T-helper 1 cell treated with Interleukin-12 subunit alpha and Interleukin-12 subunit beta and Interleukin-4 antibody, amounts not matched to agents 30 ng/mL and 1 ng/mL, for 36 hours (primary cell): ENCODE results near the gene BICD2. TPM values are rescaled to one million over a fixed set of nuclear protein-coding genes. Genes with fewer than 3 reads are reported as not detected.

Experiments used
- intact Hi-C: fragments of 100-400 bp; cut with micrococcal nuclease; formaldehyde crosslinking; loops from one replicate; pipeline ENCODE4 v1.15.1; 2024
- total RNA-seq: library from RNA; stranded (reverse); gene quantifications from 2 replicates; pipeline ENCODE4 v1.2.3, GENCODE V29; 2022

Gene BICD2
- total RNA-seq, 1 donor from 2014 or later, result 27.1 TPM

DNA sequence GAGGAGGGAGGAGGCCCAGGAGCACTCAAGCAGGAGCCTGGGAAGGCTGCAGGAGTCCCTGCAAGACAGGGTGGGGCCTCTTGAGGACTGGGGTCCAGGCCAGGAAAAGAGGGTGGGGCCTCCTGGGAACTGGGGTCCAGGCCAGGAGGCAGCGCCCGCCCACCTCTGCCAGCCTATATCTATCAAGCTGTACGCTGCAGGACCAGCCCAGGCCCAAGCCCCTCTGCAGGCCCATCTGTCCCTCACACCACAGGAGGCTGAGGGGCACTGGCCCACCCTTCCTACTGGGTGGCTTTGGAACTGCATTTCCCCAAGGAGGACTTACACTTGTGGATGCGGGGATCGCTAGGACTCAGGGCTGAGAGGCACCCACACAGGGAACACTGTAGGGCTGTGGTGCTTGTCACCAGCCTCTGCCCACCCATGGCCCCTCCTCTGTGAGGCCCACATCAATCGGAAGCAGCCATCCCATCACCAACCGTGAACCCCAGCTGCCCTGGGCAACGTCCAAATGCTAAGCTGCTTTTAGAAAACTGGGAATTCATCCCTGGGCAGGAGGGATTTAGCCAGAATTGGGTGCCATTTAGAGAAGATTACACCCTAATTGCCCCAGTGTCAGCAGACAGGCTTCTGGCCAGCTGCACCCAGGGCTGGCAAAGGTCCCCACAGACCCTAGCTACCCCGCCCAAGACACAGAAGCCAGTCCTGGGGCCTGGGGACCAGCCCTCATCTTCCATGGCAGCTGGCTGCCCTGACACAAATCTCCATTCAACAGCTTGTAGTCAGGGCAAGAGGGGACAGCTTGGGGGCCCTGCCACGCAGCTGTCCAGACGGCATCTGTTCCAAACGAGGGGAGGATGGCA lies 15.3 kb downstream of the BICD2 start:
- intact Hi-C loops, result no loop called here

DNA sequence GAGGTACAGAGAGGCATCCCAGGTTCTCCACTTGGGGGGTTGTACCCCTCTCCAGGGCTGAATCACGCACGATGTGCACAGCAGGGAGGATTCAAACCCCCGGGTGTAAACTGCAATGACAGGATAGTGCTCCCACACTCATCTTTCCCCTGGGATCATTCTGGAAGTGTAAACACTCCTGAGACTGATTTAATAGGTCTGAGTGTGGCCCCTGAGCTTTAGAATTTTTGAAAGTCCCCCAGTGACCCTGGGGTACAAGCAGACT lies 16.5 kb downstream of the BICD2 start:
- intact Hi-C loops, result no loop called here

DNA sequence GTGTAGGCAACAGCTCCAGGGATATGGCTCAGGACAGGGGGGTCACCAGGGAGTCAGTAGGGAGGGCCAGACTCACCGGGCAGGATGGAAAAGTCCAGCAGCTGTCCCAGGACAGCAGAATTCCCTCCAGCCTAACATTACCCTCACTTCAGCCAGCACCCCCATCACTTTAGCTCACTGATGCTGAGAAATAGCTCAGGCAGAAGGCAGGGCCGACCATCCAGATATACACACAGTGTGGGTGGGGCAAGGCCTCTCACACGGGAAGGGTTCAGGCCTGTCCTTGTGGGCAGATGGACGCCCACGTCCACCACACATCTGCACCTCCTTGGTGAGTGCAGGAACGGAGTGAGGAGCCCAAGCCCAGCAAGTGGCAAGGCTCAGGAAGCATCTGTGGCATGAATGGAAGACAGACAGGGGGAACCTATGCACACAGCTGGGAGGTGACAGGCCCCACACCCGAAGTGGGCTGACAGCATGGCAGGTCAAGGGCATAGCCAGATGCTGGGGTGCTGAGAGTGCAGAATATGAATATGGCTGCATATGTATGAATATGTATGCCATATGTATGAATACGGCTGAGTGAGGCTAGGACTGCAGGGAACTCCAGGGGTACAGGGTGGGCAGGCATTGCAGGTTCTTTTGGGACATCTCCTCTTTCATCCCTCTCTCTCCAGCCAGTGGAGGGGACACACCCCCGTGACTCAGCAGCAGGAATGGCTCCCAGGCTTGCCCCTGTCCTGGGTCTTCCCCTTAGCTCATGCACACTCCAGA lies 17.0 kb downstream of the BICD2 start:
- intact Hi-C loops, result no loop called here

DNA sequence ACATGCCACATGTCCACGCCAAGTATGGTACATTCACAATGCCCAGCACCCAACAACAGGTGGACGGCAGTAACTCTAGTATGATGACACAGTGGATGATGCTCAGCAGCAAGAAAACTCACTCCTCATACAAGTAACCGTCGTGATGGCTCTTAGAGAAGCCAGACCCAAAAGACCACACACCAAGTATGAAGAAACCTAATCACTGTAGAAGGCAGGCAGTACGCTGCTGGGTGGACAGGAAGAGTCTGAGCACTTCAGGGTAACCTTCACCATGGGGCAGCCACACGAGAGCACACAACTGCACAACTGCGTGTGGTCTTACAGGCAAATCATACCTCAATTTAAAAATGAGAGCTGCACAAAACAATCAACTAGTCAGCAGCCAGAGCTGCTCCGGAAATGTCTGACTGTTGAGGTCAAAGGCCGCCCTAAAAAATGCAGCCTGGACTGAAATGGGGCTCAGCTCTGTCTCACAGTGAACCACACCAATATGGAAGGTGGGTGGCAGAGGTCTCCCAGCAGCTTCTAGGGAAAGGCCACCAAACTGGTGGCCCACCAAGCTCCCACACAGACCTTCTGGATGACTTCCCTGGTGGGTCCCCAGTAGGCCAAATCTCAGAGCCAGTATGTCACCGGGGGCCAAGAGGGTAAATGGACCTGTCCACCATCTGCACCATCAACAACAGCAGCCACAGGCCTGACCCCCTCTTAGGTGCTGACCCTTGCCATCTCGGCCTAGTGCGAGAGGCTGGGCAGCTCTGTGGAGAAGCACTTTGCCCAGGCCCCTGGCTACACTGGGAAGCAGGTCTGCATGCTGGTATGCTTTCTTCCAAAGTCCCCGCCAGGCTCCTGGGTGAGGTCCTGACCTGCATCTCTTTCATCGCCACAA lies 17.8 kb downstream of the BICD2 start:
- intact Hi-C loops, result no loop called here

DNA sequence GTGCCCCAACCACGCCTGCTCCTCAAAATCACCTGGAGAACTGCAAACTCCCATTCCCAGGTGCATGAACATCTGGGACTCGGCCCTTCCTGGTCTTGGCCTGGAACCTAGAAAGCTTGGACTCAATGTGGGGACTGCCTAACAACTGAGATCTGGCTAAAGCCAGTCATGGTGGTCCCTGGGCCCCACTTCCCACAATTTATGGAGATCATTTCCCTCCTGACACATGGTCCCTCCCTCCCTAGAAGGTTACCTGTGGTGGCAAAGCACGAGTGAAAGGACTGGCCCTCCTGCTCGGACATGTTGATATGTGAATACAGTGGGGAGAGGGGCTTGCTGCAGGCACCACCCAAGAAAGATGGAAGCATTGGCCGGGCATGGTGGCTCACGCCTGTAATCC lies 18.8 kb downstream of the BICD2 start:
- intact Hi-C loops, result no loop called here

DNA sequence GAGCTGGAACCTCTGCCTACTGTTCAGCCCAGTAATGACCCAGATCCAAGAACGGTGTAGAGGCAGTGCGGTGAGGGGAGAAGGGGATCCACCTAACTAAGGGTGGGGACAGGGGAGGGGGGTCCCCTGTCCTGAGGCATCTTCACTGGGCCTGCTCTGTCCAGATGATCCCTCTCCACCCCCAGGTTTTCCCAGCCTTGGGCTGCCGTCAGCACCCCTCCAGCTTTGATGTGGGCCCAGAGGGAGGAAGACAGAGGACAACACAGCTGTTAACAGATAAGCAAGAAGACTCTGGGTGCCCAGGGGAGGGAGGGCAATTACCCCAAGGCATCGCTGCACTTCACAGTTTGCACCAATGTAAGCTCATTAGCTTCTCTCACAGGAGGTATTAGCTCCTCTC lies 19.3 kb downstream of the BICD2 start:
- intact Hi-C loops, result no loop called here

DNA sequence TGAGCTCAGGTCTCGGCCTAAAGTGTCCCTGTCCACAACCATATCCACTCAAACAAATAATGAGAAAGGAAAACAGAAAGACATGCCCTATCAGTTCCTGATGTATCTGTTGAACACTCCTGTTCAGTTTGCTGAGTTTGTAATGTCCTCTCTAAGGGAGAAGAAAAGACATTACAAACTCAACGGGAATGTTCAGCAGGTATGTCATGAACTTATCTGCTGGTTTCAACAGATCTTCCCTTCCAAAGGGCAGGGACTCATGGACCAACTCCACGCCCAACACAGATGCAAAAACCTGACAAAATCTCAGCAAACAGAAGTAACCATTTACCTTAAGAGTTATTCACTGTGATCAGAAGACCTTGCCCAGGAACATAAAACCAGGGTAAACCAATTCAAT lies 23.7 kb downstream of the BICD2 start:
- intact Hi-C loops, result no loop called here

DNA sequence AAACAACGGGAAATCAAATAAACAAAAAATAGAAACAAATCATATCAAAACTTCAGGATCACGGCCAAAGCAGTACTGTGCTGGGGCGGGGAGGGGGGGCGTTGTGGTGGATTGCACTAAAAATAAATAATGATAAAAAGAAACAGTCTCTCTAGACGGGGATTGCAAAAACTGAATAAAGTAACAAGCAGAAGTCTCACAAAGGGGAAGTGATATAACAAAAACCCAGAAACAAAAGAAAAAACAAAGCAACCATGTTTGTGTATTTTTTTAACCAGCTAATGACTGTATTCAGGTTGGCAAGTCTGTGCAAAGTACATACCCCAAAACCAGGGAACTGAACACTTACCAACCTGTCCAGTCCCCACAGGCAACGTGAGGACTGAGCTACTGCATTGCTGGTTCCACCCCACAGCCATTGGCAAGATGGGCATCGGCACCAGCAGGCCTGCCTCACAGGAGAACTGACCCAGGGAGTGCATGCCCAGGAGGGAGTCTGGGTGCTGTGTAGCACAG lies 24.1 kb downstream of the BICD2 start:
- intact Hi-C loops, result no loop called here

DNA sequence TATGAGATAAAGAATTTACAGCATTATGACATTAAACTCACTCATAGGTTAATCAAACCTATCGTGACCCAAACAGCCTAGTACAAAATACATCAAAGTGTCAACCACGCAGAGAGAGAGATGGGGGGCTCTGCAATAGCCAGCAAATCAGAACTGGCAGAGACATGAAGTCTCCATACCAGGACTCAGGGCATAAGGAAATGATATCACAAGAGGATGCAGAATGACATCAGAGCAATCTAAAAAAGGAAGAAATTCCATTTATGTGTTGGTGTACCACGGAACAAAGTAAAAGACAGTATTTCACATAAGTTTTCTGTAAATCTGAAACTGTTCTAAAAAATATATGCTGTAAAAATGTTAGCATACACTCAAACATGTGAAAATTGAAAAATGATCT lies 24.6 kb downstream of the BICD2 start:
- intact Hi-C loops, result no loop called here

DNA sequence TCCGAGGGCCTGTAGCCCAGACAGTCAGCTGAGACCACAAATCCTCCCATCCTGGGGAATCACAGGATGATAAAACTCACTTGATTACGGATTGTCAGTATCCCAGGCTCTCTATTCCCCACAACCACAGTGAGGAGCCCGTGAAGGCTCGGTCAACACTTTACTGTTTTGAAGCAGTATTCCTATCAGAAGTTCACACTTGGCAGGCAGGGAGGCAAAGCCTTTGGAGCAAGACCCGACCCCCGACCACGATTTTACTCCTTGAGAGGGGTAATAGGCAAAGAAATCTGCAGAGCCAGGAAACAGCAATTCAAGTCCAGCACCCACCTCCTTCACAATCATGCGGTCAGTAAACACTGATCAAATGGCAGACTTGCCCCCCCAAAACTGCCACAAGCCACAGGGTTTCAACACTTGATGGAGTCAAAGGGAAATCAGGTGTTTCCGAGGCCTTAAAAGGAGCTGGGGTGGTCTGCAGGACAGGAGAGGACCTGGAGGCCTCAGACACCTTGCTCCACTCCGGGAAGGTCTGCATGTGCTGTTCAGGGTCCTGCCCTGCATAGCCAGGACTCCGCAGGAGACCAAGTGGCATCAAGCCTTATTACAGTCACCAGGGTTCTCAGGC lies 25.2 kb downstream of the BICD2 start:
- intact Hi-C loops, result no loop called here

DNA sequence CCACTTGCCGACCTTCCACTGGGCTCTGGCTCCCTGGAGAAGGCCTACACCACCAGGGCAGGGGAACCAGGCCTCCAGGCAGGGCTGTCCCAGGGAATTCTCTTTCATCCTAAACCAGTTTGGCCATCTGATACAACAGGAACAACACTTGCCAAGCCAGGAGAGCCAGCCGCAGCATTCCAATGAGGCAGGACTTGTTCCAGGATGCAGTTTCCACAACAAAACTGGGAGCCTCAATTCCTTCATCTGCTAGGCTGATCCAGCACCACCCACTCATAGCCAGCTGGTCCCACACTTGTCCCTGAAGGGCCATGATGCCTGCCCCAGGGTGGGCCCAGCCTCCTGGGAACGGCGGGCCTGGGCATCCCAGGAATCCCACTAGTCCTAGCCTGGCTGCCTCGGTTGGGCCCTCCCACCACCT lies 26.0 kb downstream of the BICD2 start:
- intact Hi-C loops, result no loop called here

DNA sequence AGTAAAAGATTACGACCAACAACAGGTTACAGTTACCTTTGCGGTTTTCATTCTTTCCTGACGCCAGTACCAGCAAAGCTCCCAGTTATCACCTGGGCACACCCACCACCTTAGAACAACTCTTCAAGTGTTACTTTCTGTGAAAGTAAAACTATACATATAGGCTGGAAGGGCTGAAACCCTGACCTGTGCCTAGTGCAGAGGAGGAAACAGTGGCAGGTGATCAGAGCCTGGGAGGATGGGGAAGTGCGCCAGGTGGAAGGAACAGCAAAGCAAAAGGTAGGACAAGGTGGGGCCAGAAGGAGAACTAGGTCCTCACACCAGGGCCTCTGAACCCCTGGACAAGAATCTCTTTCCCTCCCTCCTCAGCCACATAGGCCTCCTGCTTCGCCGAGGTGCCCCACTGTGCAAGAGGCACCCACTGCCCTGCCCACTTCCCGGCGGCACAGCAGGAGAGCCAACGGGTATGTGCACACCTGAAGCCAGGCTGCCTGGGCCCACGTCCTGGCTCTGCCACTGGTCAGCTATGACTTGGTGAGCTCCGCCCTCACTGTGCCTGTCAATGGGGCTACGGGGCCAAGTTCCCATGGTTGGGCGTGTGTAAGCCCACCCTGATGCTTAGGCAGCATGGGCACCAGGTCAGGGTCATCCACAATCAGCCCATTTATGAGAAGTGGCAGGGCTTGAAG lies 26.9 kb downstream of the BICD2 start:
- intact Hi-C loops, result no loop called here

DNA sequence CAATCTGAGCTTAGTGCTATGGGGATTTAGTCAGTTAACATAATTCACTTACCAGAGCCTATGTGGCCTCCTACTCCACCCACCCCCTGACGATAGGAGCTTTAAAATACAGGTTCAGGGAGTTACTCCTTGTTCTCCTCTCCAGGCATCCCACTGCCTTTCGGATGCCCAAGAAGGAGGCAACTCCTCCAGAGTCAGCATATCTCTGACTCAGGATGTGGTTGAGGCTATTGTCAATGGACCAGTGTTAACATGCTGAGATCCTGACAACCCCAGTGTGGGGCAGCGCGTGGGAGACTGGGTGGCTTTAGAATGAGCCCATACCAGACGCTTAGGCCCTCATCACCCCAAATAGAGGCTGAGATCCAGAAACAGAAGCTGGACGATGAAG lies 27.4 kb downstream of the BICD2 start:
- intact Hi-C loops, result no loop called here

DNA sequence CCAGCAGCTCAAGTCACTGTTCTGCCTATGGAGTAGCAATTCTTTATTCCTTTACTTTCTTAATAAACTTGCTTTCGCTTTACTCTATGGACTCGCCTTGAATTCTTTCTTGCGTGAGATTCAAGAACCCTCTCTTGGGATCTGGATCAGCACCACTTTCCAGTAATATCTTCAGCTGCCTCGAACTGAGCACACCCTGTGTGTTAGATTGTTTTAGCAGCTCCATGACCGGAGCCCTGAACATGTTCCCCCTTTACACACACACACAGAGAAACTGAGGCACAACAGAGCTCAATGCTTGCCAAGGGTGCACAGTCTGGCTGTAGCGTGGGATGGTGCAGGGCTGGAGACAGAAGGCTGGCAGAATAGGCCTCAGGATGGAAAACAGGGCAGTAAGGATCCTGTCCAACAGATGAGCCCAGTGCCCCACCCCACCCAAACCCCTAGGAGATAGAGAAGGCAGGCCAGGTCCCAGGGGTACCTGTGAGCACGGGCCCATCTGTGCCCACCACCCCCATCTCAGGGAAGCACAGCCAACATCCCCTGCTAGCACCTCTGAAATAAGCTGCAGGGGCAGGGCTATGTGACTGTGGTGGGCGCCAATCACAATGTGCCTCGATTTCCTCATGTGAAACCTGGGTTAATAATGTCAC lies 27.9 kb downstream of the BICD2 start:
- intact Hi-C loops, result no loop called here

DNA sequence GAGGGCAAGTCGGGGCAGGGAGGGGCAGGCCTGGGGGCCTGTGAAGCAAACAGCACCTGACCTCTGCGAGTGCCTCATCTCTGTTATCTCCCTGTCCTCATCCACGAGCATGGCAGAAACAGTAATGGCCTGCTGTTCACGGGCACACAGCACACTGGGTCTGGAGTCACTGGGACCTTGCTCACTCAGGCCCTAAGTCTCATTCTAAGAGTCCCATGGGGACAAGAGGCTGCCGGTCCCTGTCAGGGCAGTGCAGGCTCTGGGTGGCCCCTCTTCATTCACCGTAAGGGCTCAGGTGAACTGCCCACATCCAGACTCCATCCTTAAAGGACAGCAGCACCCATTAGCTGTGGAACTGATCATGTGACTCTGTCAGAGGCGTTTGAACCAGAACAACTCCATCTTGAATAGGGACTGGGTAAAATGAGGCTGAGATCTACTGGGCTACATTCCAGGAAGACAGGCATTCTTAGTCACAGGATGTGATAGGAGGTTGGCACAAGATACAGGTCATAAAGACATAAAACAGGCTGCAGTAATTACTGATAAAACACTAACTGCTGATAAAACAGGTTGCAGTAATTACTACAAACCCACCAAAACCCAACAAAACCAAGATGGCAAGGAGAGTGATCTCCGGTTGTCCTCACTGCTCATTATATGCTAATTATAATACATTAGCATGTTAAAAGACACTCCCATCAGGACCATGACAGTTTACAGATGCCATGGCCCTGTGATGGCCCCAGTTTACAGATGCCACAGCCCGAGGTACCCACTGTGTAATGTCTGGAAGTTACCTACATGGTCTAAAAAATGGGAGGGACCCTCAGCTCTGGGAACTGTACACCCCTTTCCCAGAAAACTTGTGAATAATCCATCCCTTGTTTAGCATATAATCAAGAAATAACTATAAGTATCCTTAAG lies 28.7 kb downstream of the BICD2 start:
- intact Hi-C loops, result no loop called here

DNA sequence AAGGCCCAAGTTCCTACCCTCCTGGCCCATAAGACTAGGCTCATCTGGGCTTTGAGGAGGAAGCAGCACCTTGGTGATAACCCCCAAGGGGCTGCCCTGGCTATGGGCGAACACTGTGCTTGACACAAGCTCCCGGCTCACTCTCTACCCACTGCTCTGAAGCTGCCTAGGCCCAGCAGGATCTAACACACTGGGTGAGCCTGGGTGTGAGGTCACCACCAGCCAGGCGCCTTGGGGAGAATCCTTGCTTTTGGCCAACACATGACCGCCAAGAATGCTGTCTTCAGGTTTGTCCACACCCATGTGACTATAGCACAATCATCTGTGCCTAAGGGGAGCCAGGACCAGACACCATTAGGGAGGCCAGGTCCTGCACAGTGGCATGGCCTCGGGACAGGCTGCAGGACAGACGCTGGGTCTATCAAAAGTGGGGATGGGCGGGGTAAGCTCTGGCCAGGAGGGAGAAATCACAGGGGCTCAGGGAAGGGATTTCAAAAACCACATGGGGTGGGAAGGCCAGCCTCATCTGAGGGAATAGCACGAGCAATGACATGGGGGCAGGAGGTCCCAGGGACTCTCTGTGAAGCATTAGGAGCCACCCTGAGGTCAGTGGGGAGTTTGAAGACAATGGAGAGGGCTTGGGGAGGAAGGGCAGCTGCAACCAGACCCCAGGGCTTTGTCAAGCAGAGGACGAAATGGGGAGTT lies 29.6 kb downstream of the BICD2 start:
- intact Hi-C loops, result no loop called here

DNA sequence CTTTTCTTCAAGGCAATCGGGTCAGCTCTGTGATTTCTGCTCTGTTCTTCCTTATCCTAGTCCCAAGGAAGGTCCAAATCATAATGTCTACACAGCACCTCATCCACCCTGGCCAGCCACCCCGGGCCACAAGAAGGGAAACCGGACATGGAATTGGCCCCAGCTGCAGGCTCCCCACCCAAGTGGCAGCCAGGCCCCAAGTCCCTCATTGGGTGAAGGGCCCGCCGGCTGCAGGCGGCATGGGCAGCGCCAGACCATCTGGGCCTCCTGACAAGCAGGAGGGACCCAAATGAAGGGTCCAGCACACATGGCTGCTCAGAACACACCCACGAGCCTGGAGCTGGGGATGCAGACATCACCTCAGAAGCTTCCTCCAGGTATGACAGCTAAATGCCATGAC lies 33.7 kb downstream of the BICD2 start:
- intact Hi-C loops, result no loop called here

DNA sequence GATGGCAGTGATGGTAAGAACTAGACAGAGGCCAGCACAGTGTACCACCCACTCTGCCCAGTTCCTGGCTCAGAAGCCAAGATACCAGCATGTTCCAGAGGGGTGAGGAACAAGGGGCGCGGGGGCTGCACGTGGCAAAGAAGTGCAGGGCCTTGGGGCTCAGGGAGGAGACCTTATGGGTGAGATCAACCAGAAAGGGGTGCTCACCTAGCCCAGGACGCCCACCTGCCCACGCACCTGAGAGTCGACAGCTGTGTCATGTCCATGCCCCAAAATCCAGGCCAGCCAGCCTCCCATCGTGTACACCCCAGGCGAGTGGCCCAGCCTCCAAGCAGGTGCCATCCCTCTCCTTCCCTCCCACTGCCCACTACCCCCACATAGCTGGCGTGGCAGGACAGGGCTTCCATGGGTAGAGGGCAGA lies 34.9 kb downstream of the BICD2 start:
- intact Hi-C loops, result no loop called here
